B cell (primary cell): ENCODE results near the gene DNAJB6. TPM values are rescaled to one million over a fixed set of nuclear protein-coding genes. Genes with fewer than 3 reads are reported as not detected.

Experiments
- ATAC-seq: fragments of 200-7000 bp; cut with Tn5 transposase; one replicate; pipeline ENCODE4 v1.10.0; 2021; ENCODE audit warnings: low read depth, mild to moderate bottlenecking, moderate number of reproducible peaks, moderate library complexity
- CTCF ChIA-PET: fragments of 350-600 bp; sonication (Branson Sonifier 250); formaldehyde crosslinking; loops from one replicate; lab custom pipeline; 2021; ENCODE audit warnings: antibody characterized with exemption, inconsistent platforms; lab: Charles Lee
- POLR2A ChIA-PET: fragments of 350-600 bp; sonication (Branson Sonifier 250); formaldehyde crosslinking; loops from one replicate; lab custom pipeline; 2021; ENCODE audit warnings: antibody characterized with exemption; lab: Charles Lee
- DNase-seq: peaks from one replicate; pipeline ENCODE4 v3.0.0; 2013
- H2AFZ ChIP-seq: 2 replicates; pipeline ENCODE4 v1.6.1; 2012; ENCODE audit warnings: mild to moderate bottlenecking, low read depth, low read length; ENCODE audit not compliant: insufficient read depth, poor library complexity, severe bottlenecking
- H3K27ac ChIP-seq, 2 donors: 1 replicate in 1 of 2; 2 replicates in 1 of 2; pipeline ENCODE4 v1.5.1; 2012 to 2013; ENCODE audit warnings: low read length in 2 of 2, mild to moderate bottlenecking in 2 of 2, moderate library complexity in 1 of 2
- H3K27me3 ChIP-seq, 4 experiments: fragments of 200-600 bp in 1 of 4; sonication (generic) in 1 of 4; replicated peaks in 1 of 4; 1 replicate in 2 of 4; 2 replicates in 2 of 4; pipeline versions ENCODE4 v1.6.1 to v1.7.0; 2013 to 2016; ENCODE audit warnings: low read length in 3 of 4, mild to moderate bottlenecking in 2 of 4, mixed read lengths in 1 of 4, moderate library complexity in 1 of 4; ENCODE audit not compliant: insufficient read depth in 4 of 4, control insufficient read depth in 3 of 4; ENCODE audit errors: control extremely low read depth in 1 of 4
- H3K36me3 ChIP-seq, 2 experiments: replicated peaks in 1 of 2; 1 replicate in 1 of 2; 2 replicates in 1 of 2; pipeline versions ENCODE4 v1.6.1 to v1.7.1; 2013; ENCODE audit warnings: low read length in 1 of 2; ENCODE audit not compliant: insufficient read depth in 2 of 2, control insufficient read depth in 1 of 2; ENCODE audit errors: control extremely low read depth in 1 of 2, extremely low read depth in 1 of 2
- H3K4me1 ChIP-seq, 2 donors: fragments of 200-600 bp in 1 of 2; sonication (generic) in 1 of 2; 1 replicate in 1 of 2; 2 replicates in 1 of 2; pipeline versions ENCODE4 v1.5.1 to v1.6.1; 2013 to 2017; ENCODE audit warnings: low read length in 2 of 2; ENCODE audit not compliant: control insufficient read depth in 2 of 2, insufficient read depth in 2 of 2
- H3K4me2 ChIP-seq: replicated peaks from 2 replicates; pipeline ENCODE3; 2012; ENCODE audit warnings: mild to moderate bottlenecking, low read depth, low read length; ENCODE audit not compliant: poor library complexity, severe bottlenecking
- H3K4me3 ChIP-seq, 5 experiments: fragments of 200-600 bp in 1 of 5; sonication (generic) in 1 of 5; 1 replicate in 3 of 5; 2 replicates in 2 of 5; pipeline versions ENCODE4 v1.5.1 to v1.7.0; 2011 to 2016; ENCODE audit warnings: low read length in 4 of 5, mild to moderate bottlenecking in 4 of 5, low read depth in 2 of 5, control low read depth in 1 of 5, moderate library complexity in 1 of 5; ENCODE audit not compliant: insufficient read depth in 1 of 5; ENCODE audit errors: control extremely low read depth in 1 of 5, extremely low read depth in 1 of 5
- H3K79me2 ChIP-seq: fragments of 200-600 bp; sonication (generic); one replicate; pipeline ENCODE4 v1.6.0; 2016; ENCODE audit warnings: low read length; ENCODE audit not compliant: control insufficient read depth, insufficient read depth
- H3K9ac ChIP-seq: fragments of 200-600 bp; sonication (generic); 2 replicates; pipeline ENCODE4 v1.6.1; 2017; ENCODE audit warnings: mild to moderate bottlenecking, low read length, moderate library complexity
- H3K9me3 ChIP-seq, 3 donors: one replicate each; pipeline versions ENCODE4 v1.6.1 to v1.7.1; 2013; ENCODE audit warnings: low read length in 2 of 3; ENCODE audit not compliant: control insufficient read depth in 2 of 3, insufficient read depth in 1 of 3; ENCODE audit errors: control extremely low read depth in 1 of 3
- H4K20me1 ChIP-seq: 2 replicates; pipeline ENCODE4 v1.6.0; 2012; ENCODE audit warnings: mild to moderate bottlenecking, low read length; ENCODE audit not compliant: insufficient read depth, control insufficient read depth, poor library complexity, severe bottlenecking
- H3K27ac Mint-ChIP-seq: one replicate; pipeline ENCODE4 v1.8.0; 2021; ENCODE audit warnings: mixed read lengths
- H3K27me3 Mint-ChIP-seq: one replicate; pipeline ENCODE4 v1.8.0; 2021; ENCODE audit warnings: mixed read lengths
- H3K4me1 Mint-ChIP-seq: one replicate; pipeline ENCODE4 v1.8.0; 2021; ENCODE audit warnings: mixed read lengths
- H3K4me3 Mint-ChIP-seq: one replicate; pipeline ENCODE4 v1.8.0; 2021; ENCODE audit warnings: mixed read lengths
- H3K9me3 Mint-ChIP-seq: one replicate; pipeline ENCODE4 v1.8.0; 2022; ENCODE audit warnings: mixed read lengths; ENCODE audit not compliant: insufficient read depth
- EZH2 ChIP-seq: IDR thresholded peaks from 2 replicates; pipeline ENCODE4 v1.6.1; 2012; ENCODE audit warnings: borderline replicate concordance, low read depth, mild to moderate bottlenecking, moderate library complexity, low read length; ENCODE audit not compliant: insufficient read depth, poor library complexity, severe bottlenecking
- WGBS: methylation state at CpG from one replicate; pipeline ENCODE4 v1.1.5; 2013; ENCODE audit warnings: missing lambda C conversion rate; ENCODE audit not compliant: insufficient coverage; 5-methylcytosine and 5-hydroxymethylcytosine counted together
- intact Hi-C: fragments of 100-400 bp; cut with micrococcal nuclease; formaldehyde crosslinking; loops from one replicate; pipeline ENCODE4 v1.10.0; 2022
- polyA plus RNA-seq: library from polyadenylated mRNA; depleted of rRNA; stranded (reverse); fragments of >200 nt; gene quantifications from 2 replicates; pipeline ENCODE4 v1.2.3, GENCODE V29; 2012
- total RNA-seq, 2 donors: library from RNA; stranded (reverse); fragments of 120-200 nt in 1 of 2; gene quantifications; 1 replicate in 1 of 2; 2 replicates in 1 of 2; pipeline versions ENCODE4 v1.2.3 to v1.2.4, GENCODE V29; 2013 to 2022
- TF ChIP-seq, protein P1 (sequence below): fragments of 200-600 bp; IDR thresholded peaks from one replicate; pipeline ENCODE4 v1.8.0; 2022; ENCODE audit warnings: antibody characterized with exemption, mild to moderate bottlenecking

Gene DNAJB6
- total and polyA plus RNA-seq, 2 donors (not counting 1 experiment from before 2014, with no cell fraction given): 22.4 to 116 TPM

- ChIA-PET POLR2A (no interaction called here), CTCF (interaction anchor here (1.0 kb wide), 1 partner anchor 1544 kb away, joined by 3 read pairs; no protein-coding TSS in a partner anchor)
- no peak overlapping the region for H3K9ac ChIP-seq
- peaks cover 16% of the 10 kb centered on the region for H3K27me3 Mint-ChIP-seq
- no peak overlapping the region for H3K27ac ChIP-seq
- peak overlapping the region; percentile 72 for H3K4me3 Mint-ChIP-seq
- no peaks in the 10 kb centered on the region for H3K36me3 ChIP-seq
- peak overlapping the region in 1 of 5 experiments; percentile 13 for H3K4me3 ChIP-seq
- H2AFZ ChIP-seq: peak overlapping the region; percentile 27
- H3K27ac Mint-ChIP-seq: no peak overlapping the region
- H3K27me3 ChIP-seq: peaks cover 0 to 8% (median 0%) of the 10 kb centered on the region in 4 experiments
- TF ChIP-seq, protein P1, sequence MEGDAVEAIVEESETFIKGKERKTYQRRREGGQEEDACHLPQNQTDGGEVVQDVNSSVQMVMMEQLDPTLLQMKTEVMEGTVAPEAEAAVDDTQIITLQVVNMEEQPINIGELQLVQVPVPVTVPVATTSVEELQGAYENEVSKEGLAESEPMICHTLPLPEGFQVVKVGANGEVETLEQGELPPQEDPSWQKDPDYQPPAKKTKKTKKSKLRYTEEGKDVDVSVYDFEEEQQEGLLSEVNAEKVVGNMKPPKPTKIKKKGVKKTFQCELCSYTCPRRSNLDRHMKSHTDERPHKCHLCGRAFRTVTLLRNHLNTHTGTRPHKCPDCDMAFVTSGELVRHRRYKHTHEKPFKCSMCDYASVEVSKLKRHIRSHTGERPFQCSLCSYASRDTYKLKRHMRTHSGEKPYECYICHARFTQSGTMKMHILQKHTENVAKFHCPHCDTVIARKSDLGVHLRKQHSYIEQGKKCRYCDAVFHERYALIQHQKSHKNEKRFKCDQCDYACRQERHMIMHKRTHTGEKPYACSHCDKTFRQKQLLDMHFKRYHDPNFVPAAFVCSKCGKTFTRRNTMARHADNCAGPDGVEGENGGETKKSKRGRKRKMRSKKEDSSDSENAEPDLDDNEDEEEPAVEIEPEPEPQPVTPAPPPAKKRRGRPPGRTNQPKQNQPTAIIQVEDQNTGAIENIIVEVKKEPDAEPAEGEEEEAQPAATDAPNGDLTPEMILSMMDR: no peak
- TF ChIP-seq EZH2: no peak
- peaks cover 4 to 9% of the 10 kb centered on the region in 2 donors for H3K4me1 ChIP-seq
- WGBS: 33% methylated on average over 7 of the region's 17 CpGs
- H3K79me2 ChIP-seq: no peaks in the 10 kb centered on the region
- no peak for ATAC-seq
- no peak for DNase-seq
- peaks cover 0 to 7% (median 0%) of the 10 kb centered on the region in 3 donors for H3K9me3 ChIP-seq
- intact Hi-C loops: no loop called here
- H4K20me1 ChIP-seq: no peaks in the 10 kb centered on the region
- H3K9me3 Mint-ChIP-seq: no peaks in the 10 kb centered on the region
- peaks cover 14% of the 10 kb centered on the region for H3K4me1 Mint-ChIP-seq
- H3K4me2 ChIP-seq: peak overlapping the region; percentile 52
Observed at GRCh38 chr7:157432541-157432956, 95.7 kb downstream of the DNAJB6 start.

DNA sequence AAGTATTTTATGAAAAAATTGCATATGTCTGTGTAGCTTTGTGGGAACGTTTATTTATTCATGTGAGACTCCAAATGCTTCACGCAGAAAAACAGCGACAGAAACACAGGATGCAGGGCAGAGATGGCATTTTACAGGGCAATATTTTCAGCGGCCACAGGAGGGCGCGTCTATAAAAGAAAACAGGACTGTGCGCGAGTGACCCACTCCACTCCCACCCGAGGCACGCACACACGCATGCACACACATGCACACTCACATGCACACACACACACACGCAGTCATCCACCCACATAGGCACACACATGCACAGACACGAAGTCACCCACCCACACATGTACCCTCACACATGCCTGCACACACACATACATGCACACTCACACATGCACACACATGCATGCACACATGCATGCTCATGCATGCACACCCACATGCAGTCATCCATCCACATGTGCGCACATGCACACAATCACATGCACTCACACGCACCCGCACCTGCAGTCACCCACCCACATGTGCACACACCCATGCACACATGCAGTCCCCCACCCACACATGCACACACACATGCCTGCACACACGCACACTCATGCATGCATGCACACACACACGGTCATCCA lies 96.3 kb downstream of the DNAJB6 start:
- Histone ChIP-seq H3K27ac (no peak overlapping the region), H3K9me3 (peaks cover 0 to 7% (median 0%) of the 10 kb centered on the region in 3 donors), H3K4me2 (peak overlapping the region; percentile 52), H3K79me2 (no peaks in the 10 kb centered on the region), H3K9ac (no peak overlapping the region), H3K36me3 (no peaks in the 10 kb centered on the region), H2AFZ (peak overlapping the region; percentile 27), H3K4me3 (peak overlapping the region in 1 of 5 experiments; percentile 13), H3K27me3 (peaks cover 0 to 8% (median 0%) of the 10 kb centered on the region in 4 experiments), H4K20me1 (no peaks in the 10 kb centered on the region), H3K4me1 (peaks cover 4 to 9% of the 10 kb centered on the region in 2 donors)
- Mint-ChIP-seq H3K4me3 (peak overlapping the region; percentile 70), H3K27me3 (peaks cover 16% of the 10 kb centered on the region), H3K9me3 (no peaks in the 10 kb centered on the region), H3K4me1 (peaks cover 14% of the 10 kb centered on the region), H3K27ac (no peak overlapping the region)
- WGBS: 28% methylated on average over 15 of the region's 18 CpGs
- ATAC-seq (peak; percentile 41), DNase-seq (peak; percentile 47)
- ChIA-PET CTCF (interaction anchor here (1.0 kb wide), 1 partner anchor 1544 kb away, joined by 3 read pairs; no protein-coding TSS in a partner anchor), POLR2A (no interaction called here)
- TF ChIP-seq, protein P1: peak; percentile 68
- TF ChIP-seq EZH2: no peak
- intact Hi-C loops: no loop called here
